Activated T-cell treated with anti-CD3 and anti-CD28 coated beads, Interleukin-2, amount 50 U/mL, for 48 hours (primary cell): ENCODE measurements around the gene COX6A2.
"Not testable (repeated sequence)": the region's sequence is repeated elsewhere in the genome, so short reads cannot be mapped to it uniquely, and the experiment has no call there.

Source experiments
- DNase-seq, 2 experiments: peaks; one replicate each; pipeline ENCODE4 v3.0.0-alpha.2; 2020

The COX6A2 gene

DNA sequence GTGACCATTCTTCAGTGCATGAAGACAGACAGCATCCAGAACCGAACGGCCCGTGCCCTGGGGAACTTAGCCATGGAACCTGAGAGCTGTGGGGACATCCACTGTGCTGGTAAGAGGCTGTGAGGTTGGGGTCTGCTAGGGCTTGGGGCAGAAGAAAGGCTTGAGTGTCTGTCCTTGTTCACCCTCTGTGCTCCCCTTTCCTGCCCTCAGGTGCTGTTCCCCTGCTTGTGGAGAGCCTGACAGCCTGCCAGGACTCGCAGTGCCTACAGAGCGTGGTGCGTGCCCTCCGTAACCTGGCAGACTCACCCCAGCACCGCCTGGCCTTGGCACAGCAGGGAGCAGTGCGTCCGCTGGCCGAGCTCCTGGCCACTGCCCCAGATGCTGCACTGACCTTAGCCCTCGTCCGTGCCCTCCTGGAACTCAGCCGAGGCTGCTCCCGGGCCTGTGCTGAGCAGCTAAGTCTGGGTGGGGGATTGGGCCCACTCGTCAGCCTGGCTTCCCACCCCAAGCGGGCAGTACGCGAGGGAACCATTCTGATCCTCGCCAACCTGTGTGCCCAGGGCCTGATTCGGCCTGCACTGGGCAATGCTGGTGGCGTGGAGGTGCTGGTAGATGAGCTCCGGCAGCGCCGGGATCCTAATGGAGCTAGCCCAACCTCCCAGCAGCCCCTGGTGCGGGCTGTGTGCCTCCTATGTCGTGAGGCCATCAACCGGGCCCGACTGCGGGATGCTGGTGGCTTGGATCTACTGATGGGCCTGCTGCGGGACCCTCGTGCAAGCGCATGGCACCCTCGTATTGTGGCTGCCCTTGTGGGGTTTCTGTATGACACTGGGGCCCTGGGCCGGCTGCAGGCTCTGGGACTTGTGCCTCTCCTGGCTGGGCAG, 34.0 kb upstream of the COX6A2 start:
- no peak for DNase-seq

DNA sequence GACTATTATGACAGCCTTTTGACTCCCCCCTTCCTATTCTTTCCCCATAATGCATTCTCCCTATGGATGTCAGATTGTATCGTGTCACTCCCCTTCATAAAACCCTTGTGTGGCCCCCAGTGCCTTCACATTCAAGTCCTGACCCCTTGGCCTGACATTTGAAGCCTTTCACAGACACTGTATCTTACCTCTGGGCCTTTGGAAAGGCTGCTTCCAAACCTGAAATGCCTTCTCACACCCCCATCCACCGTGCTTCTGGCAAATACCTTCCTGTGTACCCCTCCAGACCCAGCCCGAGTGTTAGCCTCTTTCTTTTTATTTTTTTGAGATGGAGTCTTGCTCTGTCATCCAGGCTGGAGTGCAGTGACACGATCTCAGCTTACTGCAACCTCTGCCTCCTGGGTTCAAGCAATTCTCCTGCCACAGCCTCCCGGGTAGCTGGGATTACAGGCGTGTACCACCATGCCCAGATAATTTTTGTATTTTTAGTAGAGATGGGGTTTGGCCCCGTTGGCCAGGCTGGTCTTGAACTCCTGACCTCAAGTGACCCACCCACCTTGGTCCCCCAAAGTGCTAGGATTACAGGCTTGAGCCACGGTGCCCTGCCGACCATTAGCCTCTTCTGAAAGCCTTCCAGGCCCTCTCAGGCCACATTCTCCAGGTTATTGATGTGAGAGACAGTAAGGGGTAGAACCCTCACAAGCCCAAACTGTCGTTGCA, 33.2 kb upstream of the COX6A2 start:
- no peak for DNase-seq

DNA sequence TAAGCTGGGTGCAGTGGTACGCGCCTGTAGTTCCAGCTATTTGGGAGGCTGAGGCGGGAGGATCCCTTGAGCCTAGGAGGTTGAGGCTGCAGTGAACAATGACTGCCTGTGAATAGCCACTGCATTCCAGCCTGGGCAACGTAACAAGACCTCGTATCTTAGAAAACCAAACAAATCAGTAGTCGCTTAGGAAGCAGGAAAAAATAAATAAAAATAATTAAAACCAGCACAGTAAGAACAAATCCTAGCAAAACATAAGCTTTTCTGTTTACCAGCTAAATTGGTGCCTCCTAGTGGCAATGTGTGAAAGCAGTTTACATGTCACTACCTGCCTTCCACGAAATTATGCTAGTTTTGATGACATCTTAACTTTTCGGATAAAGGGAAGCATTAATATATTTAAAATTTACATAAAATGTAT, 32.4 kb upstream of the COX6A2 start:
- DNase-seq, result no peak

DNA sequence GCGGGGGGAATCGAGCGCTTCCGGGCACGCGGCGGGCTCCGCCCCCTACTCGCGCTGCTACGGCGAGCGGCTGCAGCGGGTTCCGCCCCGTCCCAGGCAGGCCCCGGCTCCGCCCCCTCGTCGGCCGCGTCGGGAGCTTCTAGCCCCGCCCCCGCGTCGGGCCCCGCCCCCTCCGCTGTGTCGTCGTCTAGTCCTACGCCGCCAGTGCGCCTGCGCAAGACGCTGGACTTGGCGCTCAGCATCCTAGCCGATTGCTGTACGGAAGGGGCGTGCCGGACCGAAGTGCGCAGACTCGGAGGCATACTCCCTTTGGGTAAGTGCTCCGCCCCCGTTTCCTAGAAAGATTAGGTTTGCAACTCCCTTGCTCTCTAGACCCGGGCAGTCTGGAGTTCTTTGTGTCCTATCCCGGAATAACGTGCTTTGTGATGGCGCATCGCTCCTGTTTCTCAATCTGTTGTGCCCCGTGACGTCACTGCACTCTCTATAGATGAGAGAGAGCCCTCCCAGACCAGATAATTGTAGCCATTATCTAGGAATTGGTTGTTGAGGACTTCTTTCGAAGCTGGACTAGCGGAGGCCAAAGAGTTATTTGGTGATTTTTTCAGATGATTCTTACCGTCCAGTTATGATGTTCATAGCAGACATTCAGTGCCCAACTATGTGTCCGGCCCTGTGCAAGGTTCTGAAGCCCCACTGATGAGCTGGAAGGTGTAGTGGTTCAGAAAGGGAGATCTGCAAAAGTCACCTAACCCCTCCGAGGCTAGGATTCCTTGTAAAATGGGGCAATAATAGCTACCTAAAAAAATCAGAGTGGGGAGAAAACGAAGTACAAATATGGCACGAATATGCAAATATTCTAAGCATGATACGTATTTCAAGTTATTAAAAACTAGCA, 31.8 kb upstream of the COX6A2 start:
- peak; percentile 100 for DNase-seq

DNA sequence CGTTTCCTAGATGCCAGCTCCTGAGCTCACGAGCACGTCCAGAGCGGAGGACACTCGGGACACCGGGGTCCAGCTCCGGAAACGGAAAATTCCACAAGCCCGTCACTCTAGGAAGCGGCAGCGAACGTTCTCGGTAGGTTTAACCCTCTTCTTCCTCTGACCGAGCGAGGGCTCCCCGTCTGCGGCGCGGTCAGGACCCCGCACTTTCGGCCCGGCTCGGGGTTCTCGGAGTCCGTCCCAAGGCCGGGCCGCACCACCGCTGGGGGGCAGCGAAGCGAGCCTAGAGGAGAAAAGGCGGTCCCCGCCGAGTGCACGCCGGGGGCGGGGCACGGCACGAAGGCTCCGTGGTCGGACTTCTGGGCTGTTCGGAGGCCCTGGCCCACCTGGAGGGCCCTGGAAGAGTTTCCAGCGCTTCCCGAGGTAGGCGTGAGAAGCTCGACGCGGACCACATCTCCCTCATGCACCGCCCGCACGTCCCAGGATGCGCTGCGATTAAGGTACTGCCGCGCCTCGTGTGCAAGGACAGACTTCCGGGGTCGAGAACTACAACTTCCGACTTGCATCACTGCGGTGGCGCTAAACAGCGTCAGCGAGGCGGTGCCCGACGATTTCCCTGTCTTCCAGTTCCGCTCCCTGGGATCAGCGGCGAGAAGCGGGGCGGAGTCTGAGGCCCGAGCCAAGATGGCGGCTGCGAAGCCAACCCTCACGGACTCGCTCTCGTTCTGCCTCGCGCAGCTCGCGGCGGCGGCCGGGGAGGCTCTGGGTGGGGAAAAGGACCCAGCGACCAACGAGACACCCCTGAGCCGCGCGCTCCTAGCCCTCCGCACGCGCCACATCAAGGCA, 30.9 kb upstream of the COX6A2 start, which contains the start of gene ARMC5:
Gene ARMC5 (plus strand): TSS at position 658 of the 843 bp plus-strand sequence. CDS start 24 bp downstream, at position 682.
- DNase-seq, result peak; percentile 96 to 97

DNA sequence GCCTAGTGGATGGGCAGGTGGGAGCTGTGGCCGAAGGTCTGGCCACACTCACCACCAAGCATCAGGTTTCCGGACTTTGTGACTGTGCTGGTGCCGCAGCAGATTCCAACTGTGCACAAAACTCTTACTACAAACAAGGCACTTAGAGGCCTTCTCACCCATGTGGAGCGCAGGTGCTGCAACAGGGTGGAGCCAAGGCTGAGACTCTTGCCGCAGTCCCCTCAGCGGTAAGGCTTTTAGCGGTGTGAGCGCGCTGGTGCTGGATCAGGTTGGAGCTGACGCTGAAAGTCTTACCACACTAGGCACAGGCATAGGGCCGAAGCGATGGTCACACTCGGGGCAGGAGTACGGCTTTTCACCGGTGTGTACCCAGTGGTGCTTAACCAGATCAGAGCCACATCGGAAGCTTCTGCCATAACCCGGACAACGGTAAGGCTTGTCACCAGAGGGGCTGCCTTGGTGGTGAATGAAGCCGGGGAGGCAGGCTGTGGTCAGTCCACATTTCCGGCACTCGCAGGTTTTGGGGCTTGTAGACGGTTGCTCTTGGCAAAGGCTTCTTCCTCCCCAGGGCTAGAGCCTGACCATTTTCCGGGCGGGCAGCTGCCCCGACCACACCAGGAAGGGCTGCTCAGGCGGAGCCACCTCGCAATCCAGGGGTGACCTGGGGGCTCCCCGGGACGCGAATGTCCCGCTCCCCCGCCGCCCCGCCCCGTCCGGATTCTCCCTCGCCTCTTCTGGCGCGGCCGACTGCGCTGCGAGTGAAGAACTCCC, 30.1 kb upstream of the COX6A2 start:
- peak; percentile 70 to 72 for DNase-seq

DNA sequence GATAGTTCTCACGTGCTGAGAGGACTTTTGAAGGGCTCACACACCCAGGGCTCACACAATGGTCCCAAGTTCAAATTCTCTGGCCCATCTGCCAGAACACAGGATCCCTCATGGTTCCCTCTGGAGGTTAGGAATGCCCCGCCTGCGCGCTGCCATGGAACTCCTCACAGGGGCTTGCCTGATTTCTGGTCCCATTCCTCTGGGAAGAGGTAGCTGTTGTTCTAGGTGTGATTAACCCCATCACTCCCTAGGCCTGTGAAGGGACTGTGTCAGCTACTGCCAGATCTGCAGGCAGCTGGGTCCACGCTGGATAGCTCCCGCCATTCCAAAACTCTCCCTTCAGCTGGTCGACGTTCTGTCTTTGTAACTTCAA, 28.8 kb upstream of the COX6A2 start:
- no peak for DNase-seq

DNA sequence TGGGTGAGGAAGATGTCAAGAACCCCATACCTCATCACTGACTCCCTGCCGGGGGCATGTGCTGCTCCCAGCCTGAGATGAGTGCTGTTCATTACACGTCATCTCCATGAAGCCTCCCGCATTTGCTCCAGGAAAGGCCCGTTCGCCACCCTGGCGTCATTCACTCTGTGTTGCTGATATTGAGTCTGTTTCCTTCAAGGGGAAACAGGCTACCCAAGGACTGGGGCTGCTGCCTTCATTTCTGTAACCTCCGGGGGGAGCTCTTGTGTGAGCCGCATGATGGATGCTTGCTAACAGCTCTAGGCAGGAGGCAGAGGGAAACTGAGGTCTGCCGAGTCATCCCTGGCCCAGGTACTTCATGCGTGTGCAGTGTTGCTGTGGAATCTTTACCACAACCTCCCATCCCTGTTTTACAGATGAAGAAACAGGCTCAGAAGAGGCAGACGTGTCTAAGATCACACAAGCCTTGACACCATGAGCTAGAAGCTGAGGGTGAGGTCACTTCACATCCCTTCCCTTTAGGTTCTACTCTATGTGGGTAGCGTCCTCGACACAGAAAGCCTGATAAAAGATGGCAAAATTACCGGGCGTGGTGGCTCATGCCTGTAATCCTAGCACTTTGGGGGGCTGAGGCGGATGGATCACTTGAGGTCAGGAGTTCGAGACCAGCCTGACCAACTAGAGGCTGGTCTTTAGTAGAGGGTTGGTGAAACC, 27.6 kb upstream of the COX6A2 start:
- peak; percentile 52 to 61 for DNase-seq

DNA sequence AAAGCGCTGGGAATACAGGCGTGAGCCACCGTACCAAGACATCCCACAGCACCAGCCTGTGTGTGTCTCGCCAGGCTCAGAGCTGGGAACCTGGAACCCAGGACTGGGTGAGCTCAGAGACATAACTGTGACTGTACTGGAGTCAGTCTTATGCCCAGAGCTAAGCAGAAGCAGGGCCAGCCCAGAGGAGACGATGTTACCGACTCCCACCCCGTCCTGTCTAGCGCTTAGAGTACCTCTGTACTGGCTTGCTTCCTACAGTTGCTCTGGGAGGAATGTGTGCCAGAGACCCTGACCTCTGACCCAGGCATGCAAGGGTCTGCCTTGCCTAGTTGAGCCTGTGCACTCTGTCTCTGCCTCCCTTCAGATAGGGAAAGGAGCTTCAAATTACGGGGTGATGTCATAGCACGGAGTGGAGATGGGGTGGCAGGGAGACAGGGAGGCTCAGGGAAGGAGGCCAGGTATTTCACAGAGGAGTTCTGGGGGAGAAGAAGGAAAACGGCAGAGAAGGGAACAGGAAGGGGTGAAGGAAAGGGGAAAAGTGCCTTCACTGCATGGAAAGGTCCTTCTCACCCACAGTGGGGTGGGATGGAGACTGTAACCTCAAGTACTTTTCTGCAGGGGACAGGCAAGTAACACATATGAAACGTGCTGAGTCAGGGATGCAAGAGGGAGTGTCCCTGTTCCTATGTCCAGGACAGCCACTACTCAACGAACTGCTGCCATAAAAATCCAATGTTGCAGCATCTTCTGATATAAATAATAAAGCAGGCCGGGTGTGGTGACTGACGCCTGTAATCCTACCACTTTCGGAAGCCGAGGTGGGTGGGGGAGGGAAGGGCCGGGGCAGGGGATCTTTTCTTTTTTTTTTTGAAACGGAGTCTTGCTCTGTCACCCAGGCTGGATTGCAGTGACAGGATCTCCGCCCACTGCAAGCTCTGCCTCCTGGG, 25.4 kb upstream of the COX6A2 start:
- no peak for DNase-seq

DNA sequence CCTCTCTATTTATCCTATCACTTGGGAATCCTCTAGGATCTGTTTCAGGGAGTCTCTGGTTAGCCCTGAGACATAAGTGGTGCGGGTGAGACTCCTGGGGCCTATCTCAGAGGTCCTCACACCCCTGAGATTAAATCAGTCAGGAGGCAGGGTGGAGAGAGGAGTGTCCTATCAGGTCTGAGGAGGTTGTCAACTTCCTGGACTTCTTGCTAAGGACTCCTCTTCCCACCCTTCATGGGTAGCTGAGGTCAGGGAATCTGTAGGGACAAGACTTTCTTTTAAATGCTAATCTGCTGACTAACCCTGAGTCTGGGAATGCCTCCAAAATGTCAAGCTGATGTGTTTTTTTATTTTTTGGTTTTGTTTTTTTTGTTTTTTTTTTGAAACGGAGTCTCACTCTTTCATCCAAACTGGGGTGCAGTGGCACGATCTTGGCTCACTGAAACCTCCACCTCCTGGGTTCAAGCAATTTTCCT, 24.5 kb upstream of the COX6A2 start:
- DNase-seq, result no peak

DNA sequence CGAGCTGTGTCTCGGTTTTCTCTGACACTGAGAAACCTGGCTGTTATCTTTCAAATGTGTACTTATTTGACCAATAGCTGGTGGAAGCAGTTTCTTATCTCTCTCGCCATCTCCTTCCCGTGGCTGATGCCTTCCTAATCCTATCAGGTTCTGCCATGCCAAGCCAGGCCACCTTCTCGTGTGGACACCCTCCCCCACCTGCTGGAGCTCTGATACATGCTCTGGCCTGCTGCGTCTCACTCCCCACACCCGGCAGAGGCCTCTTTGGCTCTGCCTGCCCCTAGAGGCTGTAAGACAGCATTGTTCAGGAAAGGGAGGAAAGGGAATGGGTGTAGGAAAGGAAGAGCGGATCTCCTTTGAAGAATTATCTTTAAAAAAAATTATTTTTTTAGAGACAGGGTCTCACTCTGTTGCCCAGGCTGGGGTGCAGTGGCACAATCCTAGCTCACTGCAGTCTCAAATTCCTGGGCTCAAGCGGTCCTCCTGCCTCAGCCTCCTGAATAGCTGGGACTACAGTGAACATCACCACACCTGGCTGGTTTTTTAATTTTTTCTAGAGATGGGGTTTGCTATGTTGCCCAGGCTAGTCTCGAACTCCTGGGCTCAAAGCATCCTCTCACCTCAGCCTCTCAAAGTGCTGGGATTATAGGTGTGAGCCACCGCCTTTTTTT, 23.7 kb upstream of the COX6A2 start:
- no peak for DNase-seq

DNA sequence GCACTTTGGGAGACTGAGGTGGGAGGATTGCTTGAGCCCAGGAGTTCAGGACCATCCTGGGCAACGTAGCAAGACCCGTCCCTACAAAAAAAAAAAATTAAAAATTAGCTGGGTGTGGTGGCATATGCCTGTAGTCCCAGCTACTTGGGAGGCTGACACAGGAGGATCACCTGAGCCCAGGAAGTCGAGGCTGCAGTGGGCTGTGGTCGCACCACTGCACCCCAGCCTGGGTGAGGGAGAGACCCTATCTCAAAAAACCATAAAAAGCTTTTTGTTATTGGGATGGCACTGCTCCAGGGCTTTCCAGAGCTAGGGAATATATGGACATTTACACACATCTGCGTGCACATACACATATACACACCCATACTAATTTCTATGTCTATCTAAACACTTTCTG, 23.0 kb upstream of the COX6A2 start:
- no peak for DNase-seq

DNA sequence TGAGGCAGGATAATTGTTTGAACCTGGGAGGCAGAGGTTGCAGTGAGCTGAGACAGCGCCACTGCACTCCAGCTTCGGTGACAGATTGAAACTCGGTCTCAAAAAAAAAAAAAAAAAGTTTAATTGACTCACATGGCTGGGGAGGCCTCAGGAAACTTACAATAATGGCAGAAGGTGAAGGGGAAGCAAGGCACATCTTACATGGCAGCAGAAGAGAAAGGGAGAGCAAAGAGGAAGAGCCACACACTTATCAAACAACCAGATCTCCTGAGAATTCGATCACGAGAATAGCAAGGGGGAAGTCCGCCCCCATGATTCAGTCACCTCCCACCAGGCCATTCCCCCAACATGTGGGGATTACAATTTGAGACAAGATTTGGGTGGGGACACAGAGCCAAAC, 17.8 kb upstream of the COX6A2 start:
- DNase-seq, result not testable (repeated sequence)

DNA sequence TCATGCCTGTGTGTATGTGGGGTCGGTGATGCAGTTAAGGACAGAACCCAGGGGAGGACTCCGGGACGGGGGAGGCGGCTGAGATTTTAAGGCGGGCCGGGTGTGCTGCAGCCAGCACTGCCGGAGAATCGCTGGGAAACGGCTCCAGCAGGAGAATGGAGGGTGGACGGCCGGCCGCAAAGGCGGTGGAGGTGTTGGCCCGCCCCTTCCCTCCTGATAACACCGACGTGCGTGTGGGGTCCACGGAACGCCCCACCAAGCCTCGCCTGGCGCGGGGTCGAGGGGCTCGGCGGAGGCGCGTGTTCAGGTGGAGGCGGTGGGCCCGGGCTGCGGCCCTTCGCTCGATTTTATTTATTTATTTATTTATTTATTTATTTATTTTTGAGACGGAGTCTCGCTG, 13.8 kb upstream of the COX6A2 start:
- DNase-seq, result no peak

DNA sequence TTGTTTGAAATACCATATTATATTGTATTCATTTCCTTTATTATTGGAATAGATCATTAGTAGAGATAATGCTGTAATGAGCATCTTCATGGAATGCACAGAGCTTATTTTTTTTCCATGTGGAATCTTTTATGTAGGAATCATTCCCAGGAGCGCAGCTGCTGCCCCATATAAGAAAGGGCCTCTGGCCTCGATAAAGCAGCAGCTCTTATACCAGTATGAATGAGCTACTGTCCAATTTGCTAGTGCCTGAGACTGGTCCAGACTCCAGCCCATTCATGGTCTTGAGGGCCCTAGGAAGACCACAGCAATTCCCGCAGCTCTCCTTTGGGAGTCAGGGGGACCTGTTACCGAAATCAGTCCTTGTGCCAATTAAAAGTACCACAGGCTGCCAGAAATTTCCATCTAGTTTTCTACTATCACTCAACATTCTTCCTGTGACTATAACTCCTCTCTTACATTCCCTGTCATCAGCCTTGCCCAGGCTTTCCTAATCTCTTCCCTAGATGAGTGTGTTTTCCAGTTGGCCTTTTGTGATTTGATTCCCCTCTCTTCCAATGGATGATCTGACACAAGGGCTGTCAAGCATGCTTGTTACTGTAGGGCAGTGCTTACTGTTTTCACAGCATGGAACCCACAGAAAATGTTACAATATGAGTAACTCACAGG, 12.5 kb upstream of the COX6A2 start:
- no peak for DNase-seq

DNA sequence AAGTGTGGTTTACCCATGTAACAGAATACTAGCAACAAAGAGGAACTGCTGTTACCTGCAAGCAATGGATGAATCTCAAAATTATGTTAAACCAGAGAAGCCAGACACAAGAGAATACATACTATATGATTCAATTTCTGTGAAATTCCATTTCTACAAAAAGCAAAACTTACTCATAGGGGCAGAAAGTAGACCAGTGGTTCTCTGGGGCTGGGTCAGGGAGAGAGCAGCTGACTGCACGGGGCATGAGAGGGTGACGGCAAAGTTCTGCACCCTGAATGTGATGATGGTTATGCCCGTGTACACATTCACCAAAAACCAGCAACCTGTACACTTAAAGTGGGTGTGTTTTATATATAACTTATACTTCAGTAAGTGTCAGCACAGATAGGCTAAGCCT, 11.4 kb upstream of the COX6A2 start:
- no peak for DNase-seq

DNA sequence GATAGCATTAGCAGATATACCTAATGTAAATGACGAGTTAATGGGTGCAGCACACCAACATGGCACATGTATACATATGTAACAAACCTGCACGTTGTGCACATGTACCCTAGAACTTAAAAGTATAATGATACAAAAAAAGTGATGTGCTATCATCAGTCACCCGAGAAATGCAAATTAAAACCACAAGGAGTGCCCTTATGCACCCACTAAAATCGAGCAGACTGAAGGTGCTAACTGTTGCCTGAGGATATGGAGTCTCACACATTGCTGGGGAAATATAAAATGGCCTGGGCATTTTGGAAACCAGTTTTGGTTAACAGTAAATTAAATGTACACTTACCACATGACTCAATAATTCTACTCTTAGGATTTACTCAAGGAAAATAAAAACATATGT, 10.9 kb upstream of the COX6A2 start:
- DNase-seq, result not testable (repeated sequence)

DNA sequence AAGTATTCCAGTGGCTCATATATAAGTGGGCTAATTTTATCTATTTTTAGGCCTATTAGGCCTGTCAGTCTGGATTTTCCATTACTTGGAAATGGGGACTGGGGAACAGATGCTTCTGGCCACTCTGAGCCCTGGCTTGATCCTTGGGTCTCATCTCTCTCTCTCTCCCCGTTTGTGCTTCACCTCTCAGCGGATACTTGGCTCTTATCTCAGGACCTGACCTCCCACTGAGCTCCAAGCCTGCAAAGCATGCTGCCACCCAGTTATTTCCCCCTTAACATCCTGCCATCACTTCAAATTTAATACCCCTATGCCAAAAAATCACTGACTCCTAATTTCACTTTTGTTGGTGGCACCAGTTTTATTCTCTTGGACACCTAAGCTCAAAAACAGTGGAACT, 10.3 kb upstream of the COX6A2 start:
- DNase-seq, result no peak
